ENCODE data around the gene ZNF587B. TPM values are rescaled to one million over a fixed set of nuclear protein-coding genes. Genes with fewer than 3 reads are reported as not detected.
"Not testable (repeated sequence)": the region's sequence is repeated elsewhere in the genome, so short reads cannot be mapped to it uniquely, and the experiment has no call there.

ZNF587B gene
- total and polyA plus RNA-seq, 9 of the 15 experiments (the other 6 are each of a cell fraction or from before 2014, with no cell fraction given) = 7.4 to 37.5 (median 20.8) TPM

DNA sequence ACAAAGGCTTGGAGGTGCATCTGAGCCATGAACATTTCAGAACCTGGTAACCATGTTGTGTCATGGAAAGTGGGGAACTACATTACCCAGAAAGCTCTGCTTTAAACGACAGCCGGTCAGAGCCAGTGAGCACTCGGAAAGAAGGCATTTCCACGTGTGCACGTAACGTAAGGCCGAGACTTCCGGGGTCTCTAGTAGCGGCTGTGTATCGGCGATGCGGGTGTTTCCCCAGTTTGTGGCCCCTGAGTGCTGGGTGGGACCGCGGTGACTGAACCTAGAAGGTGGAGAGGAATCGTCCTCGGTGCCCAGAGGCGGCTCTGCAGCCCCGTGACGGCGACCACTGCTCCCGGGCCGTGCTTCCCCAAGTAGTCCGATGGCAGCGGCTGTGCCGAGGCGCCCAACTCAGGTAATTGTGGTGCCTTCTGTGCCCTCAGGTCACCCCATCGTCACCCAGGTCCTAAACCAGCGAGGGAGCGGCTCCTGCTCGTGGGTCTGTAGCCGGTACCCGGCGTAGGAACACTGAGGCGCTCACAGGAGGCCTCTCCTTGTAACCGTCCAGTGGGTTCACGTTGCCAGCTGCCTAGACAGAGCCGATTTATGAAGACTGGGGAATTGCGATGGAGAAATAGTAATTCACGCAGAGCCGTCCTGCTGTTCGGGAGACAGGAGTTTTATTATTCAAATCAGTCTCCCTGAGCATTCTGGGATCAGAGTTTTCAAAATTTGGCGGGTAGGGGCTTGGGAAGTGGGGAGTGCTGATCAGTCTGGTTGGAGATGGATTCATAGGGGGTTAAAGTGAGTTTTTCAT lies 19.8 kb downstream of the ZNF587B start, which contains the start of gene ZNF587 (continued):
- TF ChIP-seq THAP12 (CRISPR knock-in tag; IDR thresholded peaks at IDR 0.05) (0 out of 2 replicates have a peak, but pooled peaks have one; percentile 18), MNT (conservative IDR thresholded peaks at IDR 0.05) (peak; percentile 83 to 90), AFF4 (CRISPR knock-in tag; IDR thresholded peaks at IDR 0.05) (0 out of 2 replicates have a peak, but pooled peaks have one; percentile 45), MTA3 (IDR thresholded peaks at IDR 0.05; ENCODE audit: borderline replicate concordance) (peak; percentile 37; the same call in 1 of the 2 replicates), NFYB (IDR thresholded peaks at IDR 0.05; ENCODE audit: extremely low read depth, insufficient read length) (peak; percentile 4), PBX2 (tag; conservative IDR thresholded peaks at IDR 0.05; ENCODE audit: low read depth) (peak; percentile 93), NR2C2 (CRISPR knock-in tag; IDR thresholded peaks at IDR 0.05) (peak; percentile 67; the same call in 1 of the 2 replicates), NR2C2 (tag; IDR thresholded peaks at IDR 0.05) (peak; percentile 64), CXXC5 (CRISPR knock-in tag; IDR thresholded peaks at IDR 0.05) (peak; percentile 78), CHD1 (IDR thresholded peaks at IDR 0.05; ENCODE audit: low read length) (peak; percentile 39), GABPB1 (CRISPR knock-in tag; IDR thresholded peaks at IDR 0.05) (peak; percentile 78), ZNF143 (CRISPR knock-in tag; IDR thresholded peaks at IDR 0.05) (peak; percentile 89)
- TF ChIP-seq, protein P1, sequence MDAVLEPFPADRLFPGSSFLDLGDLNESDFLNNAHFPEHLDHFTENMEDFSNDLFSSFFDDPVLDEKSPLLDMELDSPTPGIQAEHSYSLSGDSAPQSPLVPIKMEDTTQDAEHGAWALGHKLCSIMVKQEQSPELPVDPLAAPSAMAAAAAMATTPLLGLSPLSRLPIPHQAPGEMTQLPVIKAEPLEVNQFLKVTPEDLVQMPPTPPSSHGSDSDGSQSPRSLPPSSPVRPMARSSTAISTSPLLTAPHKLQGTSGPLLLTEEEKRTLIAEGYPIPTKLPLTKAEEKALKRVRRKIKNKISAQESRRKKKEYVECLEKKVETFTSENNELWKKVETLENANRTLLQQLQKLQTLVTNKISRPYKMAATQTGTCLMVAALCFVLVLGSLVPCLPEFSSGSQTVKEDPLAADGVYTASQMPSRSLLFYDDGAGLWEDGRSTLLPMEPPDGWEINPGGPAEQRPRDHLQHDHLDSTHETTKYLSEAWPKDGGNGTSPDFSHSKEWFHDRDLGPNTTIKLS (IDR thresholded peaks at IDR 0.05; ENCODE audit: borderline replicate concordance, low read depth) = peak; percentile 97
- not testable (repeated sequence) for TF ChIP-seq PBX2 (CRISPR knock-in tag; IDR thresholded peaks at IDR 0.05; ENCODE audit: low read depth)
